ENCODE measurements around the gene MYL2. TPM values are rescaled to one million over a fixed set of nuclear protein-coding genes. Genes with fewer than 3 reads are reported as not detected.

MYL2 gene
- total and polyA plus RNA-seq, 7 donors, result 4.2 to 22.8 (median 19.0) TPM; not detected in 4

- 67 to 79% methylated on average over 7 of the region's 7 CpGs for WGBS, 2 donors
- DNase-seq, result no peak
- no peaks in the 10 kb centered on the region for H3K9me3 ChIP-seq
- intact Hi-C loops (cut with DNase I), result no loop called here
- H3K27me3 ChIP-seq, result peaks cover 0 to 5% (median 0%) of the 10 kb centered on the region in 3 donors
- H3K36me3 ChIP-seq, result no peaks in the 10 kb centered on the region
- TF ChIP-seq POLR2AphosphoS5 (IDR thresholded peaks at IDR 0.05) (no peak), EP300 (IDR thresholded peaks at IDR 0.05) (no peak), POLR2A (IDR thresholded peaks at IDR 0.05) (no peak), CTCF (IDR thresholded peaks at IDR 0.05) (no peak)
- H3K27ac ChIP-seq, result no peak overlapping the region
- H3K4me3 ChIP-seq, result no peak overlapping the region
- no peaks in the 10 kb centered on the region for H3K4me1 ChIP-seq
These were observed 8.3 kb upstream of the MYL2 start for GRCh38 chr12:110928700-110929099.

- peaks cover 0 to 8% (median 0%) of the 10 kb centered on the region in 3 donors for H3K27me3 ChIP-seq
- no peak for TF ChIP-seq POLR2AphosphoS5 (IDR thresholded peaks at IDR 0.05)
- no peak for TF ChIP-seq CTCF (IDR thresholded peaks at IDR 0.05)
- no peak for TF ChIP-seq EP300 (IDR thresholded peaks at IDR 0.05)
- no peak for TF ChIP-seq POLR2A (IDR thresholded peaks at IDR 0.05)
- H3K9me3 ChIP-seq, result no peaks in the 10 kb centered on the region
- H3K36me3 ChIP-seq, result no peaks in the 10 kb centered on the region
- no peak overlapping the region for H3K4me3 ChIP-seq
- no peak for DNase-seq
- H3K4me1 ChIP-seq, result no peaks in the 10 kb centered on the region
- H3K27ac ChIP-seq, result no peak overlapping the region
- intact Hi-C loops (cut with DNase I), result no loop called here
- WGBS, 2 donors, result 36 to 69% methylated on average over 6 of the region's 6 CpGs
These were observed 7.2 kb upstream of the MYL2 start for GRCh38 chr12:110927546-110927945.

- intact Hi-C loops (cut with DNase I), result no loop called here
- Histone ChIP-seq H3K36me3 (no peaks in the 10 kb centered on the region), H3K4me3 (no peak overlapping the region), H3K27ac (no peak overlapping the region), H3K27me3 (peaks cover 0 to 17% (median 9%) of the 10 kb centered on the region in 3 donors), H3K4me1 (no peaks in the 10 kb centered on the region), H3K9me3 (no peaks in the 10 kb centered on the region)
- no peak for DNase-seq
- no peak for TF ChIP-seq CTCF (IDR thresholded peaks at IDR 0.05)
- TF ChIP-seq POLR2AphosphoS5 (IDR thresholded peaks at IDR 0.05), result no peak
- WGBS, 2 donors, result 88 to 93% methylated on average over 9 of the region's 9 CpGs
These were observed 3.4 kb upstream of the MYL2 start for GRCh38 chr12:110923692-110924334.

GRCh38 chr12:110923192-110923591 lies 2.8 kb upstream of the MYL2 start:
- Histone ChIP-seq H3K36me3 (no peaks in the 10 kb centered on the region), H3K27ac (no peak overlapping the region), H3K9me3 (no peaks in the 10 kb centered on the region), H3K4me3 (no peak overlapping the region), H3K4me1 (no peaks in the 10 kb centered on the region), H3K27me3 (peaks cover 0 to 17% (median 9%) of the 10 kb centered on the region in 3 donors)
- DNase-seq, result no peak
- intact Hi-C loops (cut with DNase I), result no loop called here
- 87 to 91% methylated on average over 4 of the region's 4 CpGs for WGBS, 2 donors
- TF ChIP-seq POLR2A (IDR thresholded peaks at IDR 0.05) (no peak), CTCF (IDR thresholded peaks at IDR 0.05) (no peak), POLR2AphosphoS5 (IDR thresholded peaks at IDR 0.05) (no peak), EP300 (IDR thresholded peaks at IDR 0.05) (no peak)

GRCh38 chr12:110922652-110923051 lies 2.3 kb upstream of the MYL2 start:
- TF ChIP-seq EP300 (IDR thresholded peaks at IDR 0.05) (no peak), POLR2A (IDR thresholded peaks at IDR 0.05) (no peak), POLR2AphosphoS5 (IDR thresholded peaks at IDR 0.05) (no peak)
- Histone ChIP-seq H3K4me3 (no peak overlapping the region), H3K4me1 (no peaks in the 10 kb centered on the region), H3K9me3 (no peaks in the 10 kb centered on the region), H3K27me3 (peaks cover 0 to 17% (median 9%) of the 10 kb centered on the region in 3 donors), H3K36me3 (no peaks in the 10 kb centered on the region), H3K27ac (no peak overlapping the region)
- intact Hi-C loops (cut with DNase I), result no loop called here
- WGBS, 2 donors, result 56 to 74% methylated on average over 7 of the region's 7 CpGs
- no peak for DNase-seq
